Measurements from ENCODE around the gene SLC38A8.
A peak's percentile ranks its signal among the peaks of the same experiment; 100 is the strongest.

Gene SLC38A8

GRCh38 chr16:84042308-84042878 lies at the start of gene SLC38A8:
Gene SLC38A8 (minus strand): TSS chr16:84042795. CDS start chr16:84042157, 638 bp downstream.
- no peak for DNase-seq

- DNase-seq: no peak
Observed at GRCh38 chr16:84091460-84091859, 48.9 kb upstream of the SLC38A8 start.

GRCh38 chr16:84090211-84090610 lies 47.6 kb upstream of the SLC38A8 start:
- DNase-seq: no peak

- peak; percentile 36 for DNase-seq
Observed at GRCh38 chr16:84088695-84089395, 46.2 kb upstream of the SLC38A8 start.

GRCh38 chr16:84087466-84088151 lies 45.0 kb upstream of the SLC38A8 start:
- no peak for DNase-seq

- DNase-seq: no peak
Observed at GRCh38 chr16:84087001-84087400, 44.4 kb upstream of the SLC38A8 start.

- no peak for DNase-seq
Observed at GRCh38 chr16:84086341-84086740, 43.7 kb upstream of the SLC38A8 start.

- no peak for DNase-seq
Observed at GRCh38 chr16:84085773-84086172, 43.2 kb upstream of the SLC38A8 start.

- DNase-seq: no peak
Observed at GRCh38 chr16:84085271-84085667, 42.7 kb upstream of the SLC38A8 start.

- DNase-seq: peak; percentile 78
Observed at GRCh38 chr16:84084570-84085270, 42.1 kb upstream of the SLC38A8 start.

GRCh38 chr16:84082835-84083569 lies 40.4 kb upstream of the SLC38A8 start:
- no peak for DNase-seq

GRCh38 chr16:84082110-84082509 lies 39.5 kb upstream of the SLC38A8 start:
- DNase-seq: no peak

GRCh38 chr16:84081446-84081989 lies 38.9 kb upstream of the SLC38A8 start:
- DNase-seq: no peak

GRCh38 chr16:84080813-84081212 lies 38.2 kb upstream of the SLC38A8 start:
- DNase-seq: no peak

- no peak for DNase-seq
Observed at GRCh38 chr16:84080378-84080777, 37.8 kb upstream of the SLC38A8 start.

- DNase-seq: no peak
Observed at GRCh38 chr16:84079664-84080063, 37.1 kb upstream of the SLC38A8 start.

- DNase-seq: no peak
Observed at GRCh38 chr16:84075376-84075775, 32.8 kb upstream of the SLC38A8 start.

GRCh38 chr16:84074721-84075120 lies 32.1 kb upstream of the SLC38A8 start:
- no peak for DNase-seq

GRCh38 chr16:84072014-84072413 lies 29.4 kb upstream of the SLC38A8 start:
- DNase-seq: no peak

GRCh38 chr16:84071121-84071520 lies 28.5 kb upstream of the SLC38A8 start:
- no peak for DNase-seq

GRCh38 chr16:84069540-84069939 lies 26.9 kb upstream of the SLC38A8 start:
- no peak for DNase-seq

- DNase-seq: no peak
Observed at GRCh38 chr16:84068783-84069462, 26.3 kb upstream of the SLC38A8 start.

Data from CD4-positive, alpha-beta T cell treated with Interleukin-17A for 1 hour (primary cell).